Hindlimb muscle (tissue), 1 donor: ENCODE measurements around the gene LLPH. TPM values are rescaled to one million over a fixed set of nuclear protein-coding genes. Genes with fewer than 3 reads are reported as not detected.
A peak's percentile ranks its signal among the peaks of the same experiment; 100 is the strongest.

ENCODE experiments used
- DNase-seq: peaks from one replicate; pipeline ENCODE4 v3.0.0-alpha.2; 2013
- polyA plus RNA-seq: library from polyadenylated mRNA; unstranded; fragments of 120-200 nt; gene quantifications from one replicate; pipeline ENCODE4 v1.2.1, GENCODE V29; 2013; ENCODE audit not compliant: insufficient read length

The LLPH gene
- polyA plus RNA-seq, 1 donor = 23.9 TPM

GRCh38 chr12:66090157-66090556 lies 40.4 kb downstream of the LLPH start:
- DNase-seq = no peak

GRCh38 chr12:66087365-66087943 lies 43.1 kb downstream of the LLPH start:
- peak; percentile 69 for DNase-seq

GRCh38 chr12:66085998-66086397 lies 44.6 kb downstream of the LLPH start:
- no peak for DNase-seq

GRCh38 chr12:66085213-66085612 lies 45.3 kb downstream of the LLPH start:
- no peak for DNase-seq

GRCh38 chr12:66083766-66084165 lies 46.8 kb downstream of the LLPH start:
- DNase-seq = no peak

- no peak for DNase-seq
Observed at GRCh38 chr12:66082744-66083143, 47.8 kb downstream of the LLPH start.

- DNase-seq = no peak
Observed at GRCh38 chr12:66080791-66081190, 49.8 kb downstream of the LLPH start.

- DNase-seq = no peak
Observed at GRCh38 chr12:66077542-66077941, 53.0 kb downstream of the LLPH start.

GRCh38 chr12:66074561-66074960 lies 56.0 kb downstream of the LLPH start:
- no peak for DNase-seq

- no peak for DNase-seq
Observed at GRCh38 chr12:66072566-66072965, 58.0 kb downstream of the LLPH start.

GRCh38 chr12:66072135-66072534 lies 58.4 kb downstream of the LLPH start:
- DNase-seq = no peak

- no peak for DNase-seq
Observed at GRCh38 chr12:66071549-66071948, 59.0 kb downstream of the LLPH start.

GRCh38 chr12:66070378-66071120 lies 60.0 kb downstream of the LLPH start:
- DNase-seq = no peak

- no peak for DNase-seq
Observed at GRCh38 chr12:66066929-66067523, 63.5 kb downstream of the LLPH start.

Other genes starting within 250 kb of the LLPH start
- 86.4 TPM for gene TMBIM4, start 39.2 kb upstream of the LLPH start, polyA plus RNA-seq
- gene IRAK3, start 58.5 kb upstream of the LLPH start, polyA plus RNA-seq = 5.9 TPM
- 3.0 TPM for gene HELB, start 171.7 kb upstream of the LLPH start, polyA plus RNA-seq